Thoracic aorta (tissue), 2 donors: ENCODE measurements around the gene RAB7A. TPM values are rescaled to one million over a fixed set of nuclear protein-coding genes. Genes with fewer than 3 reads are reported as not detected.
"Not testable (repeated sequence)": the region's sequence is repeated elsewhere in the genome, so short reads cannot be mapped to it uniquely, and the experiment has no call there.

Experiments
- ATAC-seq: fragments of 150-250 bp; one replicate; pipeline ENCODE4 v1.8.0; 2017; ENCODE audit warnings: low read depth; ENCODE audit not compliant: insufficient number of reproducible peaks, low FRiP score
- DNase-seq: peaks from one replicate; pipeline ENCODE4 v3.0.0-alpha.2; 2020; ENCODE audit warnings: low spot score
- H3K27ac ChIP-seq, 2 donors: fragments of 200-600 bp; sonication (generic); 1 replicate in 1 of 2; 2 replicates in 1 of 2; pipeline ENCODE4 v1.5.1; 2016; ENCODE audit warnings: mild to moderate bottlenecking in 2 of 2, moderate library complexity in 2 of 2
- H3K27me3 ChIP-seq: fragments of 200-600 bp; sonication (generic); replicated peaks from 2 replicates; pipeline ENCODE4 v1.6.0; 2016; ENCODE audit warnings: mild to moderate bottlenecking; ENCODE audit not compliant: insufficient read depth
- H3K36me3 ChIP-seq: fragments of 200-600 bp; sonication (generic); one replicate; pipeline ENCODE4 v1.5.1; 2016
- H3K4me1 ChIP-seq, 2 donors: fragments of 200-600 bp; sonication (generic); 1 replicate in 1 of 2; 2 replicates in 1 of 2; pipeline versions ENCODE4 v1.5.1 to v1.6.0; 2016; ENCODE audit warnings: low read depth in 2 of 2, mild to moderate bottlenecking in 1 of 2; ENCODE audit not compliant: control insufficient read depth in 1 of 2
- H3K4me3 ChIP-seq: fragments of 200-600 bp; sonication (generic); 2 replicates; pipeline ENCODE4 v1.5.1; 2016; ENCODE audit warnings: mild to moderate bottlenecking
- H3K9me3 ChIP-seq: fragments of 200-600 bp; sonication (generic); 2 replicates; pipeline ENCODE4 v1.5.1; 2016
- total RNA-seq, 2 donors: library from RNA; depleted of rRNA; stranded (reverse); fragments of >200 nt; gene quantifications; one replicate each; pipeline versions ENCODE4 v1.1.0 to v1.2.3, GENCODE V29; 2016
- TF ChIP-seq, protein P1 (sequence below): fragments of 200-600 bp; sonication (generic); IDR thresholded peaks from one replicate; pipeline ENCODE4 v1.5.1; 2019; ENCODE audit warnings: antibody characterized with exemption

RAB7A gene
- total RNA-seq, 2 donors from 2014 or later, result 73.1 to 108 TPM

GRCh38 chr3:128714887-128715491 is 11.0 kb upstream of the RAB7A start:
- Histone ChIP-seq H3K4me1 (no peaks in the 10 kb centered on the region), H3K27ac (no peak overlapping the region), H3K27me3 (no peaks in the 10 kb centered on the region), H3K4me3 (no peak overlapping the region), H3K36me3 (no peaks in the 10 kb centered on the region), H3K9me3 (no peaks in the 10 kb centered on the region)
- DNase-seq (no peak), ATAC-seq (no peak)
- TF ChIP-seq, protein P1, sequence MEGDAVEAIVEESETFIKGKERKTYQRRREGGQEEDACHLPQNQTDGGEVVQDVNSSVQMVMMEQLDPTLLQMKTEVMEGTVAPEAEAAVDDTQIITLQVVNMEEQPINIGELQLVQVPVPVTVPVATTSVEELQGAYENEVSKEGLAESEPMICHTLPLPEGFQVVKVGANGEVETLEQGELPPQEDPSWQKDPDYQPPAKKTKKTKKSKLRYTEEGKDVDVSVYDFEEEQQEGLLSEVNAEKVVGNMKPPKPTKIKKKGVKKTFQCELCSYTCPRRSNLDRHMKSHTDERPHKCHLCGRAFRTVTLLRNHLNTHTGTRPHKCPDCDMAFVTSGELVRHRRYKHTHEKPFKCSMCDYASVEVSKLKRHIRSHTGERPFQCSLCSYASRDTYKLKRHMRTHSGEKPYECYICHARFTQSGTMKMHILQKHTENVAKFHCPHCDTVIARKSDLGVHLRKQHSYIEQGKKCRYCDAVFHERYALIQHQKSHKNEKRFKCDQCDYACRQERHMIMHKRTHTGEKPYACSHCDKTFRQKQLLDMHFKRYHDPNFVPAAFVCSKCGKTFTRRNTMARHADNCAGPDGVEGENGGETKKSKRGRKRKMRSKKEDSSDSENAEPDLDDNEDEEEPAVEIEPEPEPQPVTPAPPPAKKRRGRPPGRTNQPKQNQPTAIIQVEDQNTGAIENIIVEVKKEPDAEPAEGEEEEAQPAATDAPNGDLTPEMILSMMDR, result no peak

DNA sequence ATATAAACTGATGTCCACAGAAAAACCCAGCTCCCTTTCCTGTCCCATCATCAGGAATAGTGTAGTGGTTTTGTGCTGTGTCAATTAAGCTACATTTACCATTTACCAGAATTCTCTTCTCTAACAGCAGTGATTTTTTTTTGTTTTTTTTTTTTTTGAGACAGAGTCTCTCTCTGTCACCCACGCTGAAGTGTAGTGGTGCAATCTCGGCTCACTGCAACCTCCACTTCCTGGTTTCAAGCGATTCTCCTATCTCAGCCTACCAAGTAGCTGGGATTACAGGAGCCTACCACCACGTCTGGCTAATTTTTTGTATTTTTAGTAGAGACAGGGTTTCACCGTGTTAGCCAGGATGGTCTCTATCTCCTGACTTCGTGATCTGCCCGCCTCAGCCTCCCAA is 7.1 kb upstream of the RAB7A start:
- not testable (repeated sequence) for H3K4me1 ChIP-seq, ATAC-seq, H3K27me3 ChIP-seq, H3K36me3 ChIP-seq, H3K9me3 ChIP-seq, DNase-seq, H3K4me3 ChIP-seq, H3K27ac ChIP-seq

- Histone ChIP-seq H3K27me3 (no peaks in the 10 kb centered on the region), H3K36me3 (no peaks in the 10 kb centered on the region), H3K4me1 (no peaks in the 10 kb centered on the region), H3K4me3 (no peak overlapping the region), H3K9me3 (no peaks in the 10 kb centered on the region), H3K27ac (no peak overlapping the region)
- TF ChIP-seq, protein P1, result no peak
- DNase-seq (no peak), ATAC-seq (no peak)
These were observed 5.1 kb upstream of the RAB7A start for GRCh38 chr3:128720891-128721290.

DNA sequence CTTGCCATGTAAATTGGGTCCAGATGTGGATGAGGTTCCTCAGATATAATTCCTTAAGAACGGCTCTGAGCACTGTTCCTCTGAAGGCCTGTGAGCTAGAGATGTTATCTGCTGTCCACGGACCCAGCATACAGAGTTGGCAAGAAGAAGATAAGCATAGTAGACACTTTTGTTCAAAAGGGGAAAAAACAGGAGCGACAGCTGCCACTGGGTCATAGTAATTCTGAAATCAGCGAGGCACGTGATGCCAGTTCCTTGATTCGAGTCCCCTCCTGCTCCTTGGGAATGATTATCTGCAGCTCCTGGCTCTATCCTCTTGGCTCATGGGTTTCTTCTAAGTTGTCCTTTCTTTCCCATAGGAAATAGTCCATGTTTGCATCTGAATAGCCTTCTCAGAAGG is 2.5 kb upstream of the RAB7A start:
- Histone ChIP-seq H3K36me3 (no peaks in the 10 kb centered on the region), H3K4me1 (peaks cover 14 to 17% of the 10 kb centered on the region in 2 donors), H3K27me3 (no peaks in the 10 kb centered on the region), H3K27ac (no peak overlapping the region), H3K4me3 (no peak overlapping the region), H3K9me3 (no peaks in the 10 kb centered on the region)
- ATAC-seq, result no peak
- DNase-seq, result no peak
- TF ChIP-seq, protein P1, result no peak

DNA sequence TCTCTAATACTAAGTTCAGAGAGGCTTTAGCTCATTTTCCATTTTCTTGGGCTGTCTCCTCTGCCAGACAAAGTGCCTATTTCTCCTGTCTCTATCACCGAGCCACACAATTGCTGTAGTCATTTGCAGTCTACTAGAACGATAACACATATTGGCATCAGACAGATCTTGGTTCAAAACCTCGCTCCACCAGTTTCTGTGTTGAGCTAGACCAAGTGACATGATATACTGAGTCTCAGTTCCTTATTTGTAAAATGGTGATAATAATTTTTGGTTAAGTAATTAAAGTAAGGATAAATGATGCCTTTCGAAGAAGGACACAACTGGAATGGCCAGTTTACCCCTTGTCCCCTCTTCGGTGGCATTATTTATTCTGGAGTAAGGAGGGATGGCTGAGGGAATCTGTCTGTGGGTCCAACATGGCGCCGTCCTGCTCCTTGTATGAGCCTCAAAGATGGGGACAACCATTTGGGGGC is 398 bp upstream of the RAB7A start:
- peak overlapping the region; percentile 51 to 97 for H3K27ac ChIP-seq
- no peaks in the 10 kb centered on the region for H3K27me3 ChIP-seq
- no peak for ATAC-seq
- H3K4me1 ChIP-seq, result peaks cover 27 to 38% of the 10 kb centered on the region in 2 donors
- peak overlapping the region; percentile 97 for H3K4me3 ChIP-seq
- H3K9me3 ChIP-seq, result no peaks in the 10 kb centered on the region
- TF ChIP-seq, protein P1, result no peak
- no peak for DNase-seq
- H3K36me3 ChIP-seq, result no peaks in the 10 kb centered on the region

- no peaks in the 10 kb centered on the region for H3K27me3 ChIP-seq
- no peaks in the 10 kb centered on the region for H3K9me3 ChIP-seq
- H3K4me3 ChIP-seq, result peak overlapping the region; percentile 97
- ATAC-seq, result no peak
- DNase-seq, result no peak
- H3K36me3 ChIP-seq, result no peaks in the 10 kb centered on the region
- TF ChIP-seq, protein P1, result no peak
- H3K27ac ChIP-seq, result peak overlapping the region; percentile 96 to 97
- peaks cover 31 to 53% of the 10 kb centered on the region in 2 donors for H3K4me1 ChIP-seq
These were observed 1.1 kb downstream of the RAB7A start for GRCh38 chr3:128727059-128727458.
